Kidney glomerular epithelial cell (primary cell): Measurements from ENCODE around the gene MC1R.
"Not testable (repeated sequence)": the region's sequence is repeated elsewhere in the genome, so short reads cannot be mapped to it uniquely, and the experiment has no call there.

Experiments used
- DNase-seq: peaks from one replicate; lab custom pipeline; 2025; lab: John Stamatoyannopoulos, UW

Gene MC1R

DNA sequence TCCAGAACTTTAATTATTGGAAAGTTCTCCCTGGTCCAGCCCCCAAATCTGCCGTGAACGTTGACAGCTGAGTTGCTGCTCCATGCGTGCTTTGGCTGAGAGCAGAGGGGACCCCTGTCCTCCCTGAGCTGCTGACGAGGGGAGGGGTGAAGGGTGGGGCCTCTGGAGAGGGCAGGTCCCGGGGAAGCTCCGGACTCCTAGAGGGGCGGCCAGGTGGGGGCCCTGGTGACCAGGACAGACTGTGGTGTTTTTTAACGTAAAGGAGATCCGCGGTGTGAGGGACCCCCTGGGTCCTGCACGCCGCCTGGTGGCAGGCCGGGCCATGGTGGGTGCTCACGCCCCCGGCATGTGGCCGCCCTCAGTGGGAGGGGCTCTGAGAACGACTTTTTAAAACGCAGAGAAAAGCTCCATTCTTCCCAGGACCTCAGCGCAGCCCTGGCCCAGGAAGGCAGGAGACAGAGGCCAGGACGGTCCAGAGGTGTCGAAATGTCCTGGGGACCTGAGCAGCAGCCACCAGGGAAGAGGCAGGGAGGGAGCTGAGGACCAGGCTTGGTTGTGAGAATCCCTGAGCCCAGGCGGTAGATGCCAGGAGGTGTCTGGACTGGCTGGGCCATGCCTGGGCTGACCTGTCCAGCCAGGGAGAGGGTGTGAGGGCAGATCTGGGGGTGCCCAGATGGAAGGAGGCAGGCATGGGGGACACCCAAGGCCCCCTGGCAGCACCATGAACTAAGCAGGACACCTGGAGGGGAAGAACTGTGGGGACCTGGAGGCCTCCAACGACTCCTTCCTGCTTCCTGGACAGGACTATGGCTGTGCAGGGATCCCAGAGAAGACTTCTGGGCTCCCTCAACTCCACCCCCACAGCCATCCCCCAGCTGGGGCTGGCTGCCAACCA lies at the start of gene MC1R:
TSS of gene MC1R (plus strand) at position 410 of the 895 bp plus-strand sequence. CDS start at position 807, 397 bp downstream.
- no peak for DNase-seq

DNA sequence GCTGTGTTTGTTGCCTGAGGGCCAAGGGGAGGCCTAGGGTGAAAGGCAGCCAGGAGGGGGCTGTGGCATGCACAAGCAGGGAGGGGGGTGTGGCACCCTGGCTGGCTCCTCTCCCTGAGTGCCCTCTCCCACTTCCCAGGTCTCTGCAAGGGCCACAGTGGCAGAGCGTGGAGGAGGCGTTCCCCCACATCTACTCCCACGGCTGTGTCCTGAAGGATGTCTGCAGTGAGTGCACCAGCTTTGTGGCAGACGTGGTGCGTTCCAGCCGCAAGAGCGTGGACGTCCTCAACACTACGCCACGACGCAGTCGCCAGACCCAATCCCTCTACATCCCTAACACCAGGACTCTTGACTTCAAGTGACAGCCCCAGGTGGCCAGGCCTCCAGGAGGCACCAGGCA lies 48.8 kb upstream of the MC1R start:
- DNase-seq = no peak

DNA sequence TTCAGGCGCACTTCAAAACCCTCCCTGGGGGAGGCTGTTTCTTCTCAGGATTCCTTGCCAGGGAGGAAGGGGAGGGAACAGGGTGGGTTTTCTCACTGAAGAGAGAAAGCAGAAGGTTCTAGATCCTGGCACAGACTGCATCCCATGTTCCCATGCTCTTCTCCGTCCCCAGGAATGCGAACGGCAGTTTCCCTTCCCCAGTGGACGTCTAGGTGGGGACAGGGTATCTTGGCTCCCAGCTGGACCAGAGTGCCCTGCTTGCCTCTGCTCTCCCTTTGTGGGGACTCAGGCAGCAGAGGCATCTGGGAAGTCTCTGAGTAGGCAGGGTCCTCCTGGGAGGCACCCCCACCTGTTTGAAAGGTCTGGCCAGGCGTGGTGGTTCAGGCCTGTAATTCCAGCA lies 48.2 kb upstream of the MC1R start:
- DNase-seq = no peak

GRCh38 chr16:89871895-89872294 lies 46.8 kb upstream of the MC1R start:
- DNase-seq = no peak

DNA sequence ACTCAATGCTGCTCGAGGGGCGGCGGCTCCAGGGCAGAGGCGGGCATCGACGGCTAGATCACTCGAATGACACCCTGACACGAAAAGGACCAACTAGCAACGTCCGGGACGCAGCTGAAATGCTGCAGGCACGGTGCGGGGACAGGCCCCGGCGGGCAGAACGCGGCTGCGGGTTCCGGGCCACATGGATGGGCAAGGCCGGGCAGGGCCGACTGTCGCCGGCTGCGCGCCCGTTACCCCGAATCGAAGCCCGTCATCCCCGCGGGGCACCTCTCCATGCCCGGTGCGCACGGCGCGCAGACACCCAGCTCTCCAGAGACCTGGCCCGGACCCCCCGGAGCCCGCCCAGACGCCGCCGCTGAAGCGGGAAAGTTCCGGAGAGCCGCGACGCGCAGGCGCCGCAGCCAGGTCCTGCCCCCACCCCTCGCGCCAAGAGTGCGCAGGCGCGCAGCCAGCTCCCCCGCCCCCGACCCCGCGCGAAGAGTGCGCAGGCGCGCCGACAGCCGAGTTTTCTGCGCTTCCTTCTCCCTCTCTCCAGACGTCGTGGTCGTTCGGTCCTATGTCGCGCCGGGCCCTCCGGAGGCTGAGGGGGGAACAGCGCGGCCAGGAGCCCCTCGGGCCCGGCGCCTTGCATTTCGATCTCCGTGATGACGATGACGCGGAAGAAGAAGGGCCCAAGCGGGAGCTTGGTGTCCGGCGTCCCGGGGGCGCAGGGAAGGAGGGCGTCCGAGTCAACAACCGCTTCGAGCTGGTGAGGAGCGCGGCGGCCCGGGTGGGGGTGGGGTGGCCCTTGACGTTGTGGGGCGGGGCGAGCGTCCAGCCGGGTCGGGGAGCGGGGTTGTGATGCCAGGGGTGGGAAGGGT lies 45.3 kb upstream of the MC1R start, which contains the start of gene TCF25:
TSS of gene TCF25 (plus strand) at position 484 of the 863 bp plus-strand sequence. CDS start at position 560, 76 bp downstream.
- DNase-seq = peak; percentile 37

- peak; percentile 87 for DNase-seq
Measured at GRCh38 chr16:89873972-89874689, 44.5 kb upstream of the MC1R start.

GRCh38 chr16:89879123-89879522 lies 39.5 kb upstream of the MC1R start:
- DNase-seq = not testable (repeated sequence)

DNA sequence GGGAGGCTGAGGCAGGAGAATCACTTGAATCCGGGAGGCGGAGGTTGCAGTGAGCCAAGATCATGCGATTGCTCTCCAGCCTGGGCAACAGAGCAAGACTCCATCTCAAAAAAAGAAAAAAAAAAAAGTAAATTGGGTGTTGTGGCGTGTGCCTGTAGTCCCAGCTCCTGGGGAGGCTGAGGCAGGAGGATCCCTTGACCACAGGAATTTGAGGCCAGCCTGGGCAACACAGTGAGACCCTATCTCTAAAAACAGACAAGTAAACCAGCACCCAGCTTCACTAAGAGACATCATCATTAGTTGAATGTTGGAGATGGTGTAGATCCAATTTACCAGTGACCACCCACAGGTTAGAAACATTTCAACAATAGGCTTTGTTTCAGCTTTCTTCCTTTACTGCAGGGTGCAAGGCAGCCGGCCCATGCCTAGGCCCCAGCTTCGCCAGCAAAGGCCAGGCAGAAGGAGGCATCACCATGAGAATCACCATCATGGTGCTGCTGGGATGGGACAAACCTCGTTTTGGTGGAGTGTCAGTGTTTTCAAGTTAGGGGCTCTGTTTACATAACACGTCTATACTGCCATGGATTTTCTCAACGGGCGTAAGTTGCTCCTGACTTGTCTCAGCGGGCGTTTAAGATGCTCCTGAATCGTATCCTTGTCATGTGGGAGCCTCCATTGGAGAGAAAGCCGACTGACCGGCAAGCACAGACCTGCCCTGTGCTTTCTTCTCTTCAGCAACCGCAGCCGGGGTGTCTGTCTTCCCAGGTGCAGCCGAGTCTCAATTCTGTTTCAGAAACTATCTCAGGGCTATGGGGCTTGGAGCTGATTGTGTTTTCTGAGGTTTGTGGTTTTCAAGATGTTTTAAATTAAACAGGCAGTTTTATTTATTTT lies 37.9 kb upstream of the MC1R start:
- DNase-seq = no peak

GRCh38 chr16:89881368-89881730 lies 37.3 kb upstream of the MC1R start:
- no peak for DNase-seq

GRCh38 chr16:89883346-89884040 lies 35.2 kb upstream of the MC1R start:
- no peak for DNase-seq

DNA sequence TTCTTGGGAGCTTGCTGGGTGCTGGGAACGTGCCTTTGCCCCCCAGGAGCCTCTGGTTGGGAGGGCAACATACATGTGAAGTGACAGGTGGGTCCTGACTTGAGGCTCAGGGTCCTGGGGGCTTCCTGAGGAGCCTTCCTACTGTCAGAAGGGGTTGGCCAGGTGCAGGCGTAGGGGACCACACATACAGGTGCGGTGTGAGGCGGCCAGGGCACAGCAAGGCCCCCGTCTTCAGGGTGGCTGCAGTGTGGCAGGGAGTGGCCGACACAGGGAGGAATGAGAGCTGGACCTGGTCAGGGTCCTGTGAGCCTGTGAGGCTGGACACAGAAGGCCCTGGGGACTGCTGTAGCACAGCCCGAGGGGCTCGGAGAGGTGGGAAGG lies 34.6 kb upstream of the MC1R start:
- no peak for DNase-seq

GRCh38 chr16:89887243-89887642 lies 31.4 kb upstream of the MC1R start:
- DNase-seq = no peak

GRCh38 chr16:89890200-89890599 lies 28.5 kb upstream of the MC1R start:
- no peak for DNase-seq

GRCh38 chr16:89890886-89891657 lies 27.6 kb upstream of the MC1R start:
- no peak for DNase-seq

GRCh38 chr16:89892055-89892630 lies 26.5 kb upstream of the MC1R start:
- no peak for DNase-seq

DNA sequence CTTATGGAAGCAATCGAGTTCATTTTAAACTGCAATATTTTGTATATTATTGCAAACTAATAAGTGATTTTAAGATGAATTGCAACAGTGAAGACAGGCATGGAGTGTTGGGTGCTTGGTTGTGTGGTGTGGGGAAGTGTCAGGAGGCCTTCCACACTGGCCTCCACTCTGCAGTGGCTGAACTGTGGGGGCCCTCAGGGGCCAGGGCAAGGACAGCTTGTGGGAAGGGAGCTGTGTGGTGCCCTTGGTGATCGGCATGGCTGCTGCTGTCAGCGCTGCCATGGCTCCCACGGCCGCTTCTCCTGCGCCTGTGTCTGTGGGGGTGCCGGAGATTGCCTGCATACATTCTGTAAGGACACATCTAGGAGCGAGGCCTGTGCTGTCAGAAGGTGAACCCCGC lies 26.0 kb upstream of the MC1R start:
- no peak for DNase-seq

DNA sequence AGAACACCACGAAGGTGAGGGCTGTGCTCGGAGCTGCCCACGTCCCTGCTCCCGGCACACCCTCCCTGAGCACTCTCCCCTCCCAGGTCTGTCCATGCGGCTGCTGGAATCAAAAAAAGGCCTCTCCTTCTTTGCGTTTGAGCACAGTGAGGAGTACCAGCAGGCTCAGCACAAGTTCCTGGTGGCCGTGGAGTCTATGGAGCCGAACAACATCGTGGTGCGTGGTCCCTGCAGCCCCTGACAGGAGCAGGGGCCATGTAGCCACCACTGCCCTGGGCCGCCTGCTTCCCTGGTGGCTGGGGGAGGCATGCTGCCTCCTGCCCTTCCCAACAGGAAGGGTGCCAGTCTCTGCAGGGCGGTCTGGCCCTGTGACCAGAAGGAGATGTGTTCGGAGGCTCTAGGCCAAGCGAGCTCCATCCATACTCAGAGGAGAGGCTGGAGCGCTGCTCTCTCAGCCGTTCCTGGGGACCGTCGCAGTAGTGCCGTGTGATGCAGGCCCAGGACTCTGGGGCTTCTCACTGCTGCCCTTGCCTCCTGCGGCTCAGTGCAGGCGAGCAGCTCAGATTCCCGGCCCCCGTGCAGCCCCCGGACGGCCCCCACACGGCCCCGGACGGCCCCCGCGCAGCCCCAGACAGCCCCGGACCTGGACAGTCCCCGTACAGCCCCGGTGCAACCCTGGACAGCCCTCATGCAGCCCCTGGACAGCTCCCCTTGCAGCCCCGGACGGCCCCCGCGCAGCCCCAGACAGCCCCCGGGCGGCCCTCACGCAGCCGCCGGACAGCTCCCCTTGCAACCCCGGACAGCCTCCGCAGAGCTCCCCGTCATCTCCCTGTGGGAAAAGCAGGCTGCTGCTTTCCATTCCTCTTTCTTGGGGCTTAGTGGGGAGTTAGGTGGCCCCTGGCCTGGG lies 24.8 kb upstream of the MC1R start:
- no peak for DNase-seq

DNA sequence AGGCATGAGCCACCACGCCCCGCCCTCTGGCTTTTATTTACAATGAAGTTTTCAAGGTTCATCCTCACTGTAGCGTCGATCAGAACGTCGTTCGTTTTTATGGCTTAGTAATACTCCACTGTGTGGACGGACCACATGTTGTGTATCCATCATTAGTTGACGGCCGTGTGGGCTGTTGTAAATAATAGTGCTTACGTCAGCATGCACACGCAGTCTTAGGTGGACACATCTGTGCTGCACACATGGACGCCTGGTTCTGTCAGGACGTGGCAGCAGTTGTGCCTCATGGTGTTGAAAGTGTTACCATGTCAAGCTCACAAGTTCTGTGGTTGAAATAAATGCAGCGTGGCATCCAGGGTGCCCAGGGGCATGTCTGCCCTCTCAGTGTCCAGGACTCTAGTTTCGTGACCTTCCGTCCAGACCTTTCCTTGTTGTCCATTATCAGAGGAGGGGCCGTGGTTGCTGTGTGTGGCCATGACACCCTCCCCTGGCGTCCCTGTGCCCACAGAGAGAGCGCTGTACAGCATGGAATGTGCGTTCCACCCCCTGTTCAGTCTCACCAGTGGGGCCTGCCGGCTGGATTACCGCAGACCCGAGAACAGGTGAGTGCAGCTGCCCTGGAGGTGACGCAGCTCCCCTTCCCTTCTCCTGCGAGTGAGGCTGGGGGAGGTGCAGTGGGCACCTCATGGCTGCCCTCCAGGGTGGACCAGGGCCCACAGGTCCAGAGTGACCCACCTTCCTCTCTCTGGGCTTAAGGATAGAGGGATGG lies 23.0 kb upstream of the MC1R start:
- DNase-seq = no peak
